ENCODE measurements around the gene NOL4L. TPM values are rescaled to one million over a fixed set of nuclear protein-coding genes. Genes with fewer than 3 reads are reported as not detected.

NOL4L gene, protein sequence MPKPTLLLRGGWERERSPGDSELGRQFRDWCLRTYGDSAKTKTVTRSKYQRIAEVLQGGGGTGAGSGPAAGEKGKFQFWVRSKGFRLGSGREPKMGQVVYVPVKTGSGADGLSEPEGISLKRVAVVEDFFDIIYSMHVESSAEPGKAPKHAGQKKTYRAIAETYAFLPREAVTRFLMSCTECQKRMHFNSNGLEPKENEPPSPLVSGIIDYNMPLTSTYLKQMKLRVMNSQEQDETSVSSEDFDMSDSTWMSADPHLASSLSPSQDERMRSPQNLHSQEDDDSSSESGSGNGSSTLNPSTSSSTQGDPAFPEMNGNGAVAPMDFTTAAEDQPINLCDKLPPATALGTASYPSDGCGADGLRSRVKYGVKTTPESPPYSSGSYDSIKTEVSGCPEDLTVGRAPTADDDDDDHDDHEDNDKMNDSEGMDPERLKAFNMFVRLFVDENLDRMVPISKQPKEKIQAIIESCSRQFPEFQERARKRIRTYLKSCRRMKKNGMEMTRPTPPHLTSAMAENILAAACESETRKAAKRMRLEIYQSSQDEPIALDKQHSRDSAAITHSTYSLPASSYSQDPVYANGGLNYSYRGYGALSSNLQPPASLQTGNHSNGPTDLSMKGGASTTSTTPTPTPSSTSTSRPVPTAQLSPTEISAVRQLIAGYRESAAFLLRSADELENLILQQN
- 10 to 100 TPM; 16.0 to 97.3 (median 24.0) TPM for polyA plus RNA-seq
- long read RNA-seq, donor 1, full-length matches to known transcripts = 19 of 60 reads
- long read RNA-seq, donor 1, partial matches to known transcripts = 32 of 60 reads
- long read RNA-seq, donor 1, other reads (novel, unspliced or antisense) = 9 of 60 reads
- long read RNA-seq, donor 2, full-length matches to known transcripts = 5 of 5 reads
- long read RNA-seq, donor 2, partial matches to known transcripts = 0 of 5 reads
- long read RNA-seq, donor 2, other reads (novel, unspliced or antisense) = 0 of 5 reads
- long read RNA-seq, donor 3, full-length matches to known transcripts = 4 of 10 reads
- long read RNA-seq, donor 3, partial matches to known transcripts = 6 of 10 reads
- long read RNA-seq, donor 3, other reads (novel, unspliced or antisense) = 0 of 10 reads
- long read RNA-seq, donor 4 = 0 reads
- long read RNA-seq, donor 5, full-length matches to known transcripts = 2 of 2 reads
- long read RNA-seq, donor 5, partial matches to known transcripts = 0 of 2 reads
- long read RNA-seq, donor 5, other reads (novel, unspliced or antisense) = 0 of 2 reads
- long read RNA-seq, donor 6, full-length matches to known transcripts = 8 of 8 reads
- long read RNA-seq, donor 6, partial matches to known transcripts = 0 of 8 reads
- long read RNA-seq, donor 6, other reads (novel, unspliced or antisense) = 0 of 8 reads
- long read RNA-seq, donor 7, full-length matches to known transcripts = 3 of 3 reads
- long read RNA-seq, donor 7, partial matches to known transcripts = 0 of 3 reads
- long read RNA-seq, donor 7, other reads (novel, unspliced or antisense) = 0 of 3 reads
- long read RNA-seq, donor 8 = 0 reads
- long read RNA-seq, donor 9 = 0 reads
- long read RNA-seq, donor 10, full-length matches to known transcripts = 8 of 8 reads
- long read RNA-seq, donor 10, partial matches to known transcripts = 0 of 8 reads
- long read RNA-seq, donor 10, other reads (novel, unspliced or antisense) = 0 of 8 reads

DNA sequence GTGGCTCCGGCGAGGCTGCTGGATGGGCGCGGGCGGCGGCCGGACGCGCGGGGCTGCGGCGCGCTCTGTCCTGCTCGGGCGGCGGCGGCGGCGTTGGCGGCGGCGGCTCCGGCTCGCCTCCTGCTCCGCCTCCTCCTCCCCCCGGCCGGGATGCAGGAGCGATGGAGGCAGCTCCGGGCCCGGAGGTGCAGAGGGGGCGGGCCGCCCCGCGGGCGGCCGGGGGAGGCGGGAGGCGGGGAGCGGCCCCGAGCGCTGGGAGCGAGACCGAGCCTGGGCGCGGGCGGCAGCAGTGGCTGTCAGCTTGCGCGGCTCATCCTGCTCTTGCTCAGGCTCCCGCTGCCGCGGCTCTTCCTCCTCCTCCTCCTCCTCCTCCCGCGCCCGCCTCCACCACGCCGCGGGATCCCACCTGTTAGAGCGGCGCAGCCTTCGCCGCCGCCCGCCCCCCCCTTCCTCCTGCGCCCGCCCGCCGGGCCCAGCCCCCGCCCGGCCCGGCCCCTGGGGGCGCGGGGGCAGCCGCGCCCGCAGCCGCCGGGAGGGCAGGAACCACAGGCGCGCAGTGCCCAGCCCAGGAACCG is at the start of gene NOL4L:
TSS of gene NOL4L (minus strand) at position 323 of the 575 bp plus-strand sequence. CDS start 443 bp downstream, outside the sequence.
- no peak for FAIRE-seq
- no peaks in the 10 kb centered on the region for H3K9me3 ChIP-seq (ENCODE audit: control insufficient read depth in 2 of 2, insufficient read depth in 1 of 2, low read depth in 1 of 2, low read length in 1 of 2)
- peaks cover 0 to 19% (median 2%) of the 10 kb centered on the region in 3 donors for H3K27me3 ChIP-seq (ENCODE audit: control insufficient read depth in 3 of 3, insufficient read depth in 3 of 3, low read length in 3 of 3)
- peaks cover 0 to 31% (median 0%) of the 10 kb centered on the region in 3 donors for H3K4me1 ChIP-seq (ENCODE audit: control insufficient read depth in 3 of 3, insufficient read depth in 2 of 3, low read depth in 1 of 3, low read length in 2 of 3)
- peak in 1 of 2 donors; percentile 70 for DNase-seq
- 0 to 4% (median 1%) methylated on average over 1 to 80 of the region's 80 CpGs for WGBS, 3 donors
- peak within 1 kb of the TSS in 1 of 3 donors; percentile 70 for H3K27ac ChIP-seq (ENCODE audit: low read depth in 1 of 3, low read length in 2 of 3)
- no peaks in the 10 kb centered on the region for H3K36me3 ChIP-seq (ENCODE audit: control insufficient read depth in 3 of 3, insufficient read depth in 2 of 3, low read depth in 1 of 3, low read length in 3 of 3)
- H3K4me3 ChIP-seq (ENCODE audit: low read depth in 1 of 3, low read length in 3 of 3) = peak within 1 kb of the TSS; percentile 53 to 59 (median 58)

DNA sequence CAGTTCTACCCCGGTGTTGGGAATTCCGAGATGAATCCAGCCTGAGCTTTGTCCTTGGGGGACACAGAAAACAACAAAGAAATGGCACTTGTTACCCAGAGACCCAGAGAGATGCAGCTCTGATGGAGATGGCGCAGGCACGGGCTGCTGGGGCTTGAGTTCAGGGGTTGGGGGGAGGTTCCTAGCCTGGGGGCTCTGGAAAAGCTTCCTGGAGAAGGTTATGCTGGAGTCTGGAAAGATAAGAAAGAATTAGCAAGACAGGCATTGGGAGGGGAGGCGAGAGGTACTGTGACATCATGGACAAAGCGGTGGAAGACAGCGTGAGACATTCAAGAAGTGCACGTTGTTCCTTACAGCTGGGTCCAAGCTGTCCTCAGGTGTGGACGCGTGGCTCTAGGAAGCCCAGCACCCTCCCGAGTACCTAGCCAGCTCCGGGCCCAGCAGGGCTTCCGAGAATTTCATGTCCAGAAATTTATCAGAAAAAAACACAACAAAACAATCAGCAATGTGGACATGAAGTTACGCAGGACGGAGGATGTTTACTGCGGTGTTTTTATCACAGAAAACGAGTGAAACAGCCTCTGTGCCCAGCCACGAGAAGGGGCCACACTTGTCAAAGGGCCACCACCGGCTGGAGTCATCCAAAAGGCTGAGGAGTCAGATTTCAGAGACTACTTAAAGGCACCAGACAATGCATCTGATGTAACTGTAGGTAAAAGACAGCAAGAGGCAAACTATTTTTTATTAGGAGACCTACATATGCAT is 49.1 kb upstream of the NOL4L start:
- no peak for FAIRE-seq
- H3K4me1 ChIP-seq (ENCODE audit: control insufficient read depth in 3 of 3, insufficient read depth in 2 of 3, low read depth in 1 of 3, low read length in 2 of 3) = peaks cover 0 to 8% (median under 1%) of the 10 kb centered on the region in 3 donors
- no peaks in the 10 kb centered on the region for H3K27me3 ChIP-seq (ENCODE audit: control insufficient read depth in 3 of 3, insufficient read depth in 3 of 3, low read length in 3 of 3)
- no peaks in the 10 kb centered on the region for H3K36me3 ChIP-seq (ENCODE audit: control insufficient read depth in 3 of 3, insufficient read depth in 2 of 3, low read depth in 1 of 3, low read length in 3 of 3)
- no peak overlapping the region for H3K27ac ChIP-seq (ENCODE audit: low read depth in 1 of 3, low read length in 2 of 3)
- no peaks in the 10 kb centered on the region for H3K9me3 ChIP-seq (ENCODE audit: control insufficient read depth in 2 of 2, insufficient read depth in 1 of 2, low read depth in 1 of 2, low read length in 1 of 2)
- 74 to 79% (median 76%) methylated on average over 19 of the region's 19 CpGs for WGBS, 3 donors
- no peak for DNase-seq
- no peak overlapping the region for H3K4me3 ChIP-seq (ENCODE audit: low read depth in 1 of 3, low read length in 3 of 3)

DNA sequence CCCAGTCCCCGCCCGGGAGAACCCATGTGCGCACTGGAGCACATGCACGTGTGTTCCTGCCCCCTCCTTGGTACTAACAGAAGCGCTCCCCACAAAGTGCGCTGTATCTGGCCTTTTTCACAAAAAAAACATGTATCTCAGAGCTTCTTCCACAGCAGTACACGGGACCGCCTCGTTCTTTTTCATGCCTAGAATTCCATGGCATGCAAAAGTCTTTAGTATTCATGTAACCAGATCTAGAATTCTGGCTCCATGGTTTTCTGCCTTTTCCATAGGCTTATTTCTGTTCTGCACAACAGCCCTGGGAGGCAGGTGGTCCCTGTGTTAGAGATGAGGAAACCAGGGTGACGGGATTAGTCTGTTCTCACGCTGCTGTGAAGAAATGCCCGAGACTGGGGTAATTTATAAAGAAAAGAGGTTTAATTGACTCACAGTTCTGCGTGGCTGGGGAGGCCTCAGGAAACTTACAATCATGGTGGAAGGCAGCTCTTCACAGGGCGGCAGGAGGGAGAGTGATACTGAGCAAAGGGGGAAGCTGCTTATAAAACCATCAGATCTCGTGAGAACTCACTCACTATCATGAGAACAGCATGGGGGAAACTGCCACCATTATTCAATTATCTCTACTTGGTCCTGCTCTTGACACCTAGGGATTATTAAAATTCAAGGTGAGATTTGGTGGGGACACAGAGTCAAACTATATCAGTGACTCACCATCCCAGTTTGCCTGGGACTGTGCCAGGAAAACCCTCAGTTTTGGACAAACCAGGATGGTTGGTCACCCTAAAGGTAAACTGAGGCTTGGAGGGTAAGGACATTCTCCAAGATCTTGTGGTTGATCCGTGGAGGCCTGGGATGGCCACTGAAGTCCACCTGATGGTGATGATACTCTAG is 47.6 kb upstream of the NOL4L start:
- FAIRE-seq (no peak), DNase-seq (no peak)
- H3K27me3 ChIP-seq (ENCODE audit: control insufficient read depth in 3 of 3, insufficient read depth in 3 of 3, low read length in 3 of 3) = no peaks in the 10 kb centered on the region
- H3K36me3 ChIP-seq (ENCODE audit: control insufficient read depth in 3 of 3, insufficient read depth in 2 of 3, low read depth in 1 of 3, low read length in 3 of 3) = no peaks in the 10 kb centered on the region
- no peak overlapping the region for H3K4me3 ChIP-seq (ENCODE audit: low read depth in 1 of 3, low read length in 3 of 3)
- no peak overlapping the region for H3K27ac ChIP-seq (ENCODE audit: low read depth in 1 of 3, low read length in 2 of 3)
- WGBS, 3 donors = 86 to 89% (median 88%) methylated on average over 16 of the region's 16 CpGs
- H3K4me1 ChIP-seq (ENCODE audit: control insufficient read depth in 3 of 3, insufficient read depth in 2 of 3, low read depth in 1 of 3, low read length in 2 of 3) = peaks cover 0 to 23% (median 2%) of the 10 kb centered on the region in 3 donors
- no peaks in the 10 kb centered on the region for H3K9me3 ChIP-seq (ENCODE audit: control insufficient read depth in 2 of 2, insufficient read depth in 1 of 2, low read depth in 1 of 2, low read length in 1 of 2)

DNA sequence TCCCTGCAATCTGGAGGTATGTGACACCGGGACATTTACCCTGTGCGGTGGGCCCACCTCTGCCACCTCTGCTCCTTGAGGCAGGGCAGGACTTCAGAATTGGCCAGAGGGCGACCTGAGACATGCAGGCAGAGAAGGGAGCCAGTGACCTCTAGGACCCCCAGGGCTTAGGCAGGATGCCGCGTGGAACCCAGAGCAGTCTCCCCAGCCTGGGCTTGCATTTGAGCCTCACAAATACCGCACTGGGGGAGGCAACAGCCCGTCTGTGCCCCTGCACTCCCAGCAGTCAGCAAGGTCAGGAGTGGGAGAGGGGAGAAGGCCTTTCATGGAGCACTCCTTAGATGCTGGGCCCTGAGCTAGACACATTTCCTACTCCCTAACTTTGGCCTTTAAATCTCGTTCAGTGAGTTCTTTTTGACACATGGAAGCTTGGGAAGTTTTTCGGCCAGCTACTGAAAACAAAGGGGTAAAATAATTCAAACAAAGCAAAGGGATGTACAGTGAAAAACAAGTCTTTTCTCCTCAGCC is 46.9 kb upstream of the NOL4L start:
- H3K4me3 ChIP-seq (ENCODE audit: low read depth in 1 of 3, low read length in 3 of 3) = no peak overlapping the region
- H3K9me3 ChIP-seq (ENCODE audit: control insufficient read depth in 2 of 2, insufficient read depth in 1 of 2, low read depth in 1 of 2, low read length in 1 of 2) = no peaks in the 10 kb centered on the region
- H3K4me1 ChIP-seq (ENCODE audit: control insufficient read depth in 3 of 3, insufficient read depth in 2 of 3, low read depth in 1 of 3, low read length in 2 of 3) = peaks cover 0 to 28% (median 2%) of the 10 kb centered on the region in 3 donors
- no peak for FAIRE-seq
- DNase-seq = no peak
- H3K27me3 ChIP-seq (ENCODE audit: control insufficient read depth in 3 of 3, insufficient read depth in 3 of 3, low read length in 3 of 3) = no peaks in the 10 kb centered on the region
- no peaks in the 10 kb centered on the region for H3K36me3 ChIP-seq (ENCODE audit: control insufficient read depth in 3 of 3, insufficient read depth in 2 of 3, low read depth in 1 of 3, low read length in 3 of 3)
- WGBS, 3 donors = 86 to 91% (median 86%) methylated on average over 9 of the region's 9 CpGs
- H3K27ac ChIP-seq (ENCODE audit: low read depth in 1 of 3, low read length in 2 of 3) = no peak overlapping the region

DNA sequence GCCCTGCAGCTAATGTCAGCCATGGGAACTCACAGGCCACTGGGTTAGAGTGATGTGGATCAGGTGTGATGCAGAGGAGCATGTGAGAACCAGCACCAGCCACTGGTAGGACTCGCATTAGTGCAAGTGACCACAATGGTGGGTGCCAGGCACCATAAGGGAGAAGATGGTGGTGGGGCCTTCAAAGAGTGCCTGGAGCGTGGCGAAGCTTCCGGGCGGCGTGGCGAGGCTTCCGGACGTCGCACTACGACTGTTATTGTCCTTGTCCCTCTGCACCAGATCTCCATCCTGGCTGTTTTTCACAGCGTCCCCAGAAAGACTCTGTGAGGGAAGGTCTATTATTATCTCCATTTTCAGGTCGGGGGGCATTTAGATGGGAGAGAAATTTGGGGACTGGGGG is 44.7 kb upstream of the NOL4L start:
- Histone ChIP-seq H3K27ac (ENCODE audit: low read depth in 1 of 3, low read length in 2 of 3) (no peak overlapping the region), H3K4me3 (ENCODE audit: low read depth in 1 of 3, low read length in 3 of 3) (no peak overlapping the region), H3K36me3 (ENCODE audit: control insufficient read depth in 3 of 3, insufficient read depth in 2 of 3, low read depth in 1 of 3, low read length in 3 of 3) (no peaks in the 10 kb centered on the region), H3K4me1 (ENCODE audit: control insufficient read depth in 3 of 3, insufficient read depth in 2 of 3, low read depth in 1 of 3, low read length in 2 of 3) (peaks cover 0 to 26% (median 2%) of the 10 kb centered on the region in 3 donors), H3K27me3 (ENCODE audit: control insufficient read depth in 3 of 3, insufficient read depth in 3 of 3, low read length in 3 of 3) (no peaks in the 10 kb centered on the region), H3K9me3 (ENCODE audit: control insufficient read depth in 2 of 2, insufficient read depth in 1 of 2, low read depth in 1 of 2, low read length in 1 of 2) (no peaks in the 10 kb centered on the region)
- 95 to 96% (median 95%) methylated on average over 13 of the region's 13 CpGs for WGBS, 3 donors
- FAIRE-seq (no peak), DNase-seq (no peak)

DNA sequence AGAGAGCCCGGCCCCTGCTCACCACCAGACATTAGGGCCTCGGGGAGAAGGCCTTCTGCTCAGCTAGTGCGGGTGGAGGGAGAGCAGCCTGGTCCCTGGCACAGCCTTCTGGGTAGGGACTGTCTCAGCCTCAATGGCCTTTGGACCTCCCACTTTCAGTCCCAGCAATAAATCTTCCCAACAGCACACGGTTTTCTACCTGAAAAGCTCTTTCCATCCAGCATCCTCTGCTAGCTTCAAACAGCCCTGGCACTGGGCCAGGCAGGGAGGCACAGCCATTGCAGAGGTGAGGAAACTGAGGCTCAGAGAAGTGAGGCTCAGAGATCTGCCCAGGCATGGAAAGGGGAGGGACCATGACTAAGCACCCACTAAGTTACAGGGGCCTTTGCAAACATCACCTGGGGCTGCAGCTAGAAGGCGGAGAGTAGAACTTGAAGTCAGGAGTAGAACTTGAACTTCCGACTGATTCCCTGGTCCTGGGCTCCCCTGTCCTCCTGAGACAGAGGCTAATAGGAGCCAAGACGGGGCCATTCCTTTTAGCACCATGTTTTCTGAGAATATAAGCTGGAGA is 43.9 kb upstream of the NOL4L start:
- H3K9me3 ChIP-seq (ENCODE audit: control insufficient read depth in 2 of 2, insufficient read depth in 1 of 2, low read depth in 1 of 2, low read length in 1 of 2) = no peaks in the 10 kb centered on the region
- 16 to 59% (median 24%) methylated on average over 7 of the region's 7 CpGs for WGBS, 3 donors
- no peaks in the 10 kb centered on the region for H3K36me3 ChIP-seq (ENCODE audit: control insufficient read depth in 3 of 3, insufficient read depth in 2 of 3, low read depth in 1 of 3, low read length in 3 of 3)
- H3K4me1 ChIP-seq (ENCODE audit: control insufficient read depth in 3 of 3, insufficient read depth in 2 of 3, low read depth in 1 of 3, low read length in 2 of 3) = peaks cover 0 to 26% (median 2%) of the 10 kb centered on the region in 3 donors
- FAIRE-seq = no peak
- H3K4me3 ChIP-seq (ENCODE audit: low read depth in 1 of 3, low read length in 3 of 3) = no peak overlapping the region
- H3K27me3 ChIP-seq (ENCODE audit: control insufficient read depth in 3 of 3, insufficient read depth in 3 of 3, low read length in 3 of 3) = no peaks in the 10 kb centered on the region
- peak; percentile 56 to 87 for DNase-seq
- H3K27ac ChIP-seq (ENCODE audit: low read depth in 1 of 3, low read length in 2 of 3) = peak overlapping the region in 1 of 3 donors; percentile 17
